ENCODE results near the gene KLF4.

KLF4 gene

GRCh38 chr9:107489144-107489673, 360 bp downstream of the KLF4 start:
- DNase-seq: peak; percentile 7
- in situ Hi-C loops (cut with HindIII; ENCODE audit: low pct_ligation_motif_present, low pct_unique_long_range_greater_than_20kb, low sequenced_read_pairs): no loop called here

GRCh38 chr9:107488375-107489143, 1.0 kb downstream of the KLF4 start:
- DNase-seq: peak; percentile 2
- in situ Hi-C loops (cut with HindIII; ENCODE audit: low pct_ligation_motif_present, low pct_unique_long_range_greater_than_20kb, low sequenced_read_pairs): no loop called here

GRCh38 chr9:107487521-107488374, 1.8 kb downstream of the KLF4 start:
- in situ Hi-C loops (cut with HindIII; ENCODE audit: low pct_ligation_motif_present, low pct_unique_long_range_greater_than_20kb, low sequenced_read_pairs): no loop called here
- no peak for DNase-seq

GRCh38 chr9:107486674-107487520, 2.7 kb downstream of the KLF4 start:
- no peak for DNase-seq
- in situ Hi-C loops (cut with HindIII; ENCODE audit: low pct_ligation_motif_present, low pct_unique_long_range_greater_than_20kb, low sequenced_read_pairs): no loop called here

- in situ Hi-C loops (cut with HindIII; ENCODE audit: low pct_ligation_motif_present, low pct_unique_long_range_greater_than_20kb, low sequenced_read_pairs): no loop called here
- DNase-seq: no peak
Observed at GRCh38 chr9:107485458-107486043, 4.0 kb downstream of the KLF4 start.

GRCh38 chr9:107484117-107484723, 5.3 kb downstream of the KLF4 start:
- in situ Hi-C loops (cut with HindIII; ENCODE audit: low pct_ligation_motif_present, low pct_unique_long_range_greater_than_20kb, low sequenced_read_pairs): no loop called here
- DNase-seq: peak; percentile 69

- in situ Hi-C loops (cut with HindIII; ENCODE audit: low pct_ligation_motif_present, low pct_unique_long_range_greater_than_20kb, low sequenced_read_pairs): no loop called here
- no peak for DNase-seq
Observed at GRCh38 chr9:107483666-107484065, 5.9 kb downstream of the KLF4 start.

GRCh38 chr9:107481035-107481434, 8.5 kb downstream of the KLF4 start:
- peak; percentile 19 for DNase-seq
- in situ Hi-C loops (cut with HindIII; ENCODE audit: low pct_ligation_motif_present, low pct_unique_long_range_greater_than_20kb, low sequenced_read_pairs): no loop called here

GRCh38 chr9:107480386-107480789, 9.2 kb downstream of the KLF4 start:
- peak; percentile 24 for DNase-seq
- in situ Hi-C loops (cut with HindIII; ENCODE audit: low pct_ligation_motif_present, low pct_unique_long_range_greater_than_20kb, low sequenced_read_pairs): no loop called here

- DNase-seq: no peak
- in situ Hi-C loops (cut with HindIII; ENCODE audit: low pct_ligation_motif_present, low pct_unique_long_range_greater_than_20kb, low sequenced_read_pairs): no loop called here
Observed at GRCh38 chr9:107478805-107479204, 10.8 kb downstream of the KLF4 start.

- no peak for DNase-seq
- in situ Hi-C loops (cut with HindIII; ENCODE audit: low pct_ligation_motif_present, low pct_unique_long_range_greater_than_20kb, low sequenced_read_pairs): no loop called here
Observed at GRCh38 chr9:107474124-107474523, 15.4 kb downstream of the KLF4 start.

GRCh38 chr9:107472581-107473340, 16.8 kb downstream of the KLF4 start:
- DNase-seq: no peak
- in situ Hi-C loops (cut with HindIII; ENCODE audit: low pct_ligation_motif_present, low pct_unique_long_range_greater_than_20kb, low sequenced_read_pairs): no loop called here

GRCh38 chr9:107471552-107471951, 18.0 kb downstream of the KLF4 start:
- in situ Hi-C loops (cut with HindIII; ENCODE audit: low pct_ligation_motif_present, low pct_unique_long_range_greater_than_20kb, low sequenced_read_pairs): no loop called here
- DNase-seq: no peak

GRCh38 chr9:107467416-107467815, 22.2 kb downstream of the KLF4 start:
- no peak for DNase-seq
- in situ Hi-C loops (cut with HindIII; ENCODE audit: low pct_ligation_motif_present, low pct_unique_long_range_greater_than_20kb, low sequenced_read_pairs): no loop called here

GRCh38 chr9:107466826-107467225, 22.7 kb downstream of the KLF4 start:
- in situ Hi-C loops (cut with HindIII; ENCODE audit: low pct_ligation_motif_present, low pct_unique_long_range_greater_than_20kb, low sequenced_read_pairs): no loop called here
- DNase-seq: no peak

GRCh38 chr9:107465467-107466451, 23.8 kb downstream of the KLF4 start:
- peak; percentile 52 for DNase-seq
- in situ Hi-C loops (cut with HindIII; ENCODE audit: low pct_ligation_motif_present, low pct_unique_long_range_greater_than_20kb, low sequenced_read_pairs): no loop called here
